ENCODE results near the gene MRTFA. TPM values are rescaled to one million over a fixed set of nuclear protein-coding genes. Genes with fewer than 3 reads are reported as not detected.

The MRTFA gene
- total RNA-seq, 1 experiment from 2014 or later, result 28.0 TPM

DNA sequence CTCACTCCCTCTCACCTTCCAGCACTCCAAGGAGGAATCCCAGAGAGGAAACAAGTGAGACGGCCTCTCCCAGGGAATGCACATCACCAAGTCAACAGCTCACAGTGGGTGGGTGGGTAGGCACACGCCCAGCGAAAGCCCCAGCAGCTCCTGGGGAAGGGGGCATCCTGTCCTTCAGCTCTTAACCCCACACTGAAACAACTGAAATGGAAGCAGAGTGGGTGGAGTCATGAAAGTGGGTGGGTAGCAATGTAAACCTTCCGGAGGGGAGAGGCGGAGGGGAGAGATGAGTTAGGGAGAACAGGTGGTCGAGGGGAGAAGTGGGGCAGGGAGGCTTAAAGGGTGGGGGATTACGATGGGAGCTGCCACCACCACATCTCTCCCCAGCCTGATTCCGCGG is 48.2 kb upstream of the MRTFA start:
- ChIA-PET CTCF (interaction anchor here (2.8 kb wide), 1 partner anchor 215 kb away, joined by 32 read pairs; no protein-coding TSS in a partner anchor), RAD21 (ENCODE audit: low non-redundant PET in 1 of 2, low total read pairs in 2 of 2, uncharacterized antibody in 2 of 2, unreplicated experiment in 2 of 2) (interaction anchor here in 1 of 2 experiments (1.1 kb wide), 1 partner anchor 73 kb away, joined by 4 read pairs; no protein-coding TSS in a partner anchor), POLR2A (no interaction called here)
- H3K27me3 ChIP-seq (ENCODE audit: insufficient read depth, low read length), result peaks cover 9% of the 10 kb centered on the region; the same call in 1 of the 2 replicates
- H3K4me1 ChIP-seq (ENCODE audit: control insufficient read depth in 1 of 2, insufficient read depth in 2 of 2, low read length in 2 of 2), result peaks cover 0 to 11% of the 10 kb centered on the region in 2 experiments; a peak in 3 of 4 replicates
- TF ChIP-seq RAD21 (IDR thresholded peaks at IDR 0.05; ENCODE audit: low read depth) (no peak), EGR1 (IDR thresholded peaks at IDR 0.05; ENCODE audit: low read depth) (no peak), JUND (IDR thresholded peaks at IDR 0.05) (no peak), EZH2 (IDR thresholded peaks at IDR 0.05) (no peak), CBX3 (IDR thresholded peaks at IDR 0.05; ENCODE audit: low read depth) (no peak)
- H3K79me2 ChIP-seq (ENCODE audit: insufficient read depth, low read length), result no peaks in the 10 kb centered on the region
- no peak overlapping the region for H2AFZ ChIP-seq (ENCODE audit: low read depth, low read length, poor library complexity, severe bottlenecking)
- intact Hi-C loops (cut with micrococcal nuclease), result no loop called here
- no TSS peak for BruUV-seq (replicated peaks)
- H3K36me3 ChIP-seq (ENCODE audit: control insufficient read depth in 1 of 2, insufficient read depth in 2 of 2, low read length in 2 of 2), result no peaks in the 10 kb centered on the region
- no peak for DNase-seq (ENCODE audit: low read depth, low spot score)
- no peaks in the 10 kb centered on the region for H3K9me2 ChIP-seq (ENCODE audit: insufficient read depth)
- H4K20me1 ChIP-seq (ENCODE audit: insufficient read depth), result no peaks in the 10 kb centered on the region
- H3K9ac ChIP-seq (ENCODE audit: low read length), result no peak overlapping the region
- no peak for ATAC-seq
- no peak overlapping the region for H3K27ac ChIP-seq (ENCODE audit: low read depth, low read length)
- H3K4me3 ChIP-seq (replicated peaks in 1 of 2; ENCODE audit: low read depth in 1 of 2, low read length in 2 of 2), result no peak overlapping the region
- H3K4me2 ChIP-seq (ENCODE audit: low read length), result no peak overlapping the region
- no peaks in the 10 kb centered on the region for H3K9me3 ChIP-seq (ENCODE audit: control insufficient read depth in 1 of 2, insufficient read depth in 1 of 2, low read depth in 1 of 2, low read length in 2 of 2)

DNA sequence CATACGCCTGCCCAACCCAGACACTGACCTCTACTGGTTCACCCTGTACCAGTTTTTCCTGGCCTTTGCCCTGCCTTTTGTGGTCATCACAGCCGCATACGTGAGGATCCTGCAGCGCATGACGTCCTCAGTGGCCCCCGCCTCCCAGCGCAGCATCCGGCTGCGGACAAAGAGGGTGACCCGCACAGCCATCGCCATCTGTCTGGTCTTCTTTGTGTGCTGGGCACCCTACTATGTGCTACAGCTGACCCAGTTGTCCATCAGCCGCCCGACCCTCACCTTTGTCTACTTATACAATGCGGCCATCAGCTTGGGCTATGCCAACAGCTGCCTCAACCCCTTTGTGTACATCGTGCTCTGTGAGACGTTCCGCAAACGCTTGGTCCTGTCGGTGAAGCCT is 44.9 kb upstream of the MRTFA start:
- Histone ChIP-seq H3K4me3 (replicated peaks in 1 of 2; ENCODE audit: low read depth in 1 of 2, low read length in 2 of 2) (no peak overlapping the region), H2AFZ (ENCODE audit: low read depth, low read length, poor library complexity, severe bottlenecking) (no peak overlapping the region), H3K27ac (ENCODE audit: low read depth, low read length) (no peak overlapping the region), H3K9me2 (ENCODE audit: insufficient read depth) (no peaks in the 10 kb centered on the region), H4K20me1 (ENCODE audit: insufficient read depth) (no peaks in the 10 kb centered on the region), H3K4me2 (ENCODE audit: low read length) (no peak overlapping the region), H3K79me2 (ENCODE audit: insufficient read depth, low read length) (no peaks in the 10 kb centered on the region), H3K9ac (ENCODE audit: low read length) (no peak overlapping the region), H3K4me1 (ENCODE audit: control insufficient read depth in 1 of 2, insufficient read depth in 2 of 2, low read length in 2 of 2) (peaks cover 0 to 11% of the 10 kb centered on the region in 2 experiments; a peak in 3 of 4 replicates), H3K36me3 (ENCODE audit: control insufficient read depth in 1 of 2, insufficient read depth in 2 of 2, low read length in 2 of 2) (no peaks in the 10 kb centered on the region), H3K27me3 (ENCODE audit: insufficient read depth, low read length) (peaks cover 12% of the 10 kb centered on the region; the same call in 1 of the 2 replicates), H3K9me3 (ENCODE audit: control insufficient read depth in 1 of 2, insufficient read depth in 1 of 2, low read depth in 1 of 2, low read length in 2 of 2) (no peaks in the 10 kb centered on the region)
- DNase-seq (ENCODE audit: low read depth, low spot score) (no peak), ATAC-seq (no peak)
- intact Hi-C loops (cut with micrococcal nuclease), result no loop called here
- POLR2A ChIA-PET, result no interaction called here
- RAD21 ChIA-PET (ENCODE audit: low non-redundant PET in 1 of 2, low total read pairs in 2 of 2, uncharacterized antibody in 2 of 2, unreplicated experiment in 2 of 2), result no interaction called here
- no TSS peak for BruUV-seq (replicated peaks)
- CTCF ChIA-PET, result interaction anchor here (2.8 kb wide), 1 partner anchor 78 kb away, joined by 67 read pairs; no protein-coding TSS in a partner anchor
- no peak for TF ChIP-seq RAD21 (IDR thresholded peaks at IDR 0.05; ENCODE audit: low read depth)
- TF ChIP-seq CBX3 (IDR thresholded peaks at IDR 0.05; ENCODE audit: low read depth), result no peak
- TF ChIP-seq POLR2A (IDR thresholded peaks at IDR 0.05; ENCODE audit: borderline replicate concordance, extremely low read depth, insufficient read depth, insufficient read length), result no peak
- TF ChIP-seq, protein P1, sequence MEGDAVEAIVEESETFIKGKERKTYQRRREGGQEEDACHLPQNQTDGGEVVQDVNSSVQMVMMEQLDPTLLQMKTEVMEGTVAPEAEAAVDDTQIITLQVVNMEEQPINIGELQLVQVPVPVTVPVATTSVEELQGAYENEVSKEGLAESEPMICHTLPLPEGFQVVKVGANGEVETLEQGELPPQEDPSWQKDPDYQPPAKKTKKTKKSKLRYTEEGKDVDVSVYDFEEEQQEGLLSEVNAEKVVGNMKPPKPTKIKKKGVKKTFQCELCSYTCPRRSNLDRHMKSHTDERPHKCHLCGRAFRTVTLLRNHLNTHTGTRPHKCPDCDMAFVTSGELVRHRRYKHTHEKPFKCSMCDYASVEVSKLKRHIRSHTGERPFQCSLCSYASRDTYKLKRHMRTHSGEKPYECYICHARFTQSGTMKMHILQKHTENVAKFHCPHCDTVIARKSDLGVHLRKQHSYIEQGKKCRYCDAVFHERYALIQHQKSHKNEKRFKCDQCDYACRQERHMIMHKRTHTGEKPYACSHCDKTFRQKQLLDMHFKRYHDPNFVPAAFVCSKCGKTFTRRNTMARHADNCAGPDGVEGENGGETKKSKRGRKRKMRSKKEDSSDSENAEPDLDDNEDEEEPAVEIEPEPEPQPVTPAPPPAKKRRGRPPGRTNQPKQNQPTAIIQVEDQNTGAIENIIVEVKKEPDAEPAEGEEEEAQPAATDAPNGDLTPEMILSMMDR (IDR thresholded peaks at IDR 0.05 in 2 of 3, conservative IDR thresholded peaks at IDR 0.05 in 1 of 3; ENCODE audit: borderline replicate concordance in 1 of 3, insufficient read depth in 1 of 3, low read depth in 2 of 3, low read length in 2 of 3), result no peak
- TF ChIP-seq EZH2 (IDR thresholded peaks at IDR 0.05), result no peak
- no peak for TF ChIP-seq ZFX (IDR thresholded peaks at IDR 0.05)
- no peak for TF ChIP-seq EGR1 (IDR thresholded peaks at IDR 0.05; ENCODE audit: low read depth)
- no peak for TF ChIP-seq POLR2AphosphoS5 (IDR thresholded peaks at IDR 0.05; ENCODE audit: low read depth, low read length)
- no peak for TF ChIP-seq YY1 (IDR thresholded peaks at IDR 0.05; ENCODE audit: extremely low read depth, insufficient replicate concordance, low read depth, low read length)
- TF ChIP-seq FOSL1 (IDR thresholded peaks at IDR 0.05; ENCODE audit: low read depth), result no peak
- TF ChIP-seq, protein P2, sequence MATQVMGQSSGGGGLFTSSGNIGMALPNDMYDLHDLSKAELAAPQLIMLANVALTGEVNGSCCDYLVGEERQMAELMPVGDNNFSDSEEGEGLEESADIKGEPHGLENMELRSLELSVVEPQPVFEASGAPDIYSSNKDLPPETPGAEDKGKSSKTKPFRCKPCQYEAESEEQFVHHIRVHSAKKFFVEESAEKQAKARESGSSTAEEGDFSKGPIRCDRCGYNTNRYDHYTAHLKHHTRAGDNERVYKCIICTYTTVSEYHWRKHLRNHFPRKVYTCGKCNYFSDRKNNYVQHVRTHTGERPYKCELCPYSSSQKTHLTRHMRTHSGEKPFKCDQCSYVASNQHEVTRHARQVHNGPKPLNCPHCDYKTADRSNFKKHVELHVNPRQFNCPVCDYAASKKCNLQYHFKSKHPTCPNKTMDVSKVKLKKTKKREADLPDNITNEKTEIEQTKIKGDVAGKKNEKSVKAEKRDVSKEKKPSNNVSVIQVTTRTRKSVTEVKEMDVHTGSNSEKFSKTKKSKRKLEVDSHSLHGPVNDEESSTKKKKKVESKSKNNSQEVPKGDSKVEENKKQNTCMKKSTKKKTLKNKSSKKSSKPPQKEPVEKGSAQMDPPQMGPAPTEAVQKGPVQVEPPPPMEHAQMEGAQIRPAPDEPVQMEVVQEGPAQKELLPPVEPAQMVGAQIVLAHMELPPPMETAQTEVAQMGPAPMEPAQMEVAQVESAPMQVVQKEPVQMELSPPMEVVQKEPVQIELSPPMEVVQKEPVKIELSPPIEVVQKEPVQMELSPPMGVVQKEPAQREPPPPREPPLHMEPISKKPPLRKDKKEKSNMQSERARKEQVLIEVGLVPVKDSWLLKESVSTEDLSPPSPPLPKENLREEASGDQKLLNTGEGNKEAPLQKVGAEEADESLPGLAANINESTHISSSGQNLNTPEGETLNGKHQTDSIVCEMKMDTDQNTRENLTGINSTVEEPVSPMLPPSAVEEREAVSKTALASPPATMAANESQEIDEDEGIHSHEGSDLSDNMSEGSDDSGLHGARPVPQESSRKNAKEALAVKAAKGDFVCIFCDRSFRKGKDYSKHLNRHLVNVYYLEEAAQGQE (IDR thresholded peaks at IDR 0.05; ENCODE audit: low read depth), result no peak
